HCT116 (cell line): Measurements from ENCODE around the gene EIF2B5. TPM values are rescaled to one million over a fixed set of nuclear protein-coding genes. Genes with fewer than 3 reads are reported as not detected.

ENCODE experiments used
- ATAC-seq: fragments of 200-7000 bp; cut with Tn5 transposase; 2 replicates; pipeline ENCODE4 v1.9.1; 2020; ENCODE audit warnings: mild to moderate bottlenecking, moderate library complexity
- BruUV-seq: library from RNA; stranded (reverse); fragments of 400-500 nt; replicated peaks from 2 replicates; lab custom pipeline; 2021; lab: Mats Ljungman, UMichigan
- CTCF ChIA-PET: fragments of 300-600 bp; sonication (Branson Sonifier 250); formaldehyde crosslinking; loops from one replicate; lab custom pipeline; 2021; ENCODE audit warnings: antibody characterized with exemption; lab: Charles Lee
- POLR2A ChIA-PET: fragments of 300-600, 350-600 bp; sonication (Branson Sonifier 250); formaldehyde crosslinking; loops from one replicate; lab custom pipeline; 2021; ENCODE audit warnings: antibody characterized with exemption; lab: Charles Lee
- RAD21 ChIA-PET, 2 experiments: fragments of 300-600 bp; sonication (Branson Sonifier 250); formaldehyde crosslinking; loops; one replicate each; lab custom pipeline; 2023; ENCODE audit warnings: low total read pairs in 2 of 2; ENCODE audit not compliant: uncharacterized antibody in 2 of 2, unreplicated experiment in 2 of 2, low non-redundant PET in 1 of 2; lab: Charles Lee
- DNase-seq: peaks from one replicate; pipeline ENCODE4 v3.0.0-alpha.2; 2010; ENCODE audit warnings: low read depth, low spot score
- H2AFZ ChIP-seq: fragments of 200-600 bp; shearing (Covaris generic), sonication (generic); 2 replicates; pipeline ENCODE4 v1.6.1; 2017; ENCODE audit warnings: low read depth, mixed run types, mixed read lengths, antibody characterized with exemption, low read length; ENCODE audit not compliant: poor library complexity, severe bottlenecking
- H3K27ac ChIP-seq: 2 replicates; pipeline ENCODE4 v1.5.1; 2012; ENCODE audit warnings: low read depth, low read length
- H3K27me3 ChIP-seq: fragments of 200-600 bp; sonication (generic); 2 replicates; pipeline ENCODE4 v1.6.1; 2016; ENCODE audit warnings: mixed run types, low read length, mixed read lengths; ENCODE audit not compliant: insufficient read depth
- H3K36me3 ChIP-seq, 2 experiments: fragments of 200-500 bp in 1 of 2; fragments of 200-600 bp in 1 of 2; sonication (Bioruptor generic) in 1 of 2; sonication (generic) in 1 of 2; 2 replicates each; pipeline versions ENCODE4 v1.5.1 to v1.6.1; 2014 to 2016; ENCODE audit warnings: low read length in 2 of 2, inconsistent platforms in 1 of 2, mixed read lengths in 1 of 2, mixed run types in 1 of 2; ENCODE audit not compliant: insufficient read depth in 2 of 2, control insufficient read depth in 1 of 2
- H3K4me1 ChIP-seq, 2 experiments: fragments of 200-600 bp in 1 of 2; sonication (generic) in 1 of 2; 2 replicates each; pipeline versions ENCODE4 v1.5.1 to v1.6.1; 2012 to 2017; ENCODE audit warnings: low read length in 2 of 2, inconsistent platforms in 1 of 2, mild to moderate bottlenecking in 1 of 2, mixed read lengths in 1 of 2, mixed run types in 1 of 2, moderate library complexity in 1 of 2; ENCODE audit not compliant: insufficient read depth in 2 of 2, control insufficient read depth in 1 of 2
- H3K4me2 ChIP-seq: fragments of 200-600 bp; sonication (generic); 2 replicates; pipeline ENCODE4 v1.6.1; 2017; ENCODE audit warnings: mixed run types, low read length, mixed read lengths
- H3K4me3 ChIP-seq, 2 experiments: fragments of 200-600 bp in 1 of 2; sonication (generic) in 1 of 2; replicated peaks in 1 of 2; 2 replicates each; pipeline ENCODE4 v1.5.1; 2011 to 2016; ENCODE audit warnings: low read length in 2 of 2, control low read depth in 1 of 2, low read depth in 1 of 2, mild to moderate bottlenecking in 1 of 2, mixed read lengths in 1 of 2, mixed run types in 1 of 2
- H3K79me2 ChIP-seq: fragments of 200-600 bp; sonication (generic); 2 replicates; pipeline ENCODE4 v1.6.1; 2017; ENCODE audit warnings: mild to moderate bottlenecking, mixed run types, low read length, moderate library complexity, mixed read lengths; ENCODE audit not compliant: insufficient read depth
- H3K9ac ChIP-seq: fragments of 200-600 bp; sonication (generic); 2 replicates; pipeline ENCODE4 v1.6.1; 2016; ENCODE audit warnings: low read length, mixed read lengths
- H3K9me2 ChIP-seq: fragments of 200-600 bp; sonication (generic), shearing (Covaris generic); 2 replicates; pipeline ENCODE4 v1.6.1; 2017; ENCODE audit warnings: mixed run types, mild to moderate bottlenecking, moderate library complexity; ENCODE audit not compliant: insufficient read depth
- H3K9me3 ChIP-seq, 2 experiments: fragments of 200-500 bp in 1 of 2; fragments of 200-600 bp in 1 of 2; sonication (Bioruptor generic) in 1 of 2; sonication (generic) in 1 of 2; 2 replicates each; pipeline ENCODE4 v1.6.1; 2014 to 2017; ENCODE audit warnings: low read length in 2 of 2, mixed read lengths in 2 of 2, inconsistent platforms in 1 of 2, low read depth in 1 of 2, mild to moderate bottlenecking in 1 of 2, mixed run types in 1 of 2, moderate library complexity in 1 of 2; ENCODE audit not compliant: control insufficient read depth in 1 of 2, insufficient read depth in 1 of 2
- H4K20me1 ChIP-seq: fragments of 200-600 bp; sonication (generic), shearing (Covaris generic); 2 replicates; pipeline ENCODE4 v1.6.1; 2017; ENCODE audit warnings: mixed run types, mild to moderate bottlenecking, moderate library complexity; ENCODE audit not compliant: insufficient read depth
- CBX3 ChIP-seq: IDR thresholded peaks from 2 replicates; pipeline ENCODE4 v1.6.1; 2012; ENCODE audit warnings: low read depth
- EGR1 ChIP-seq: IDR thresholded peaks from 2 replicates; pipeline ENCODE4 v1.6.1; 2012; ENCODE audit warnings: low read depth
- ELF1 ChIP-seq: IDR thresholded peaks from 2 replicates; pipeline ENCODE4 v1.6.1; 2012; ENCODE audit warnings: low read depth, borderline replicate concordance
- EZH2 ChIP-seq: fragments of 200-600 bp; sonication (generic); IDR thresholded peaks from 2 replicates; pipeline ENCODE4 v1.6.1; 2017; ENCODE audit warnings: antibody characterized with exemption, mixed run types
- JUND ChIP-seq: IDR thresholded peaks from 2 replicates; pipeline ENCODE4 v1.6.1; 2012
- POLR2A ChIP-seq: IDR thresholded peaks from 2 replicates; pipeline ENCODE4 v1.7.0; 2011; ENCODE audit warnings: borderline replicate concordance; ENCODE audit not compliant: insufficient read depth, insufficient read length; ENCODE audit errors: extremely low read depth
- POLR2AphosphoS5 ChIP-seq: IDR thresholded peaks from 2 replicates; pipeline ENCODE4 v1.6.1; 2011; ENCODE audit warnings: mild to moderate bottlenecking, low read depth, low read length, moderate library complexity
- RAD21 ChIP-seq: IDR thresholded peaks from 2 replicates; pipeline ENCODE4 v1.6.1; 2012; ENCODE audit warnings: low read depth, mild to moderate bottlenecking
- SP1 ChIP-seq: IDR thresholded peaks from 2 replicates; pipeline ENCODE4 v1.6.1; 2012; ENCODE audit warnings: low read depth
- TCF7L2 ChIP-seq: IDR thresholded peaks from 2 replicates; pipeline ENCODE4 v1.7.0; 2011; ENCODE audit warnings: borderline replicate concordance, inconsistent platforms; ENCODE audit not compliant: insufficient read depth, insufficient read length; ENCODE audit errors: extremely low read depth
- ZFX ChIP-seq: fragments of 450-650 bp; IDR thresholded peaks from 2 replicates; pipeline ENCODE4 v1.6.1; 2017
- ZNF274 ChIP-seq: fragments of 200-500 bp; sonication (Bioruptor generic); IDR thresholded peaks from 2 replicates; pipeline ENCODE4 v1.6.1; 2014; ENCODE audit warnings: mild to moderate bottlenecking, low read depth, low read length, inconsistent platforms
- intact Hi-C: fragments of 100-400 bp; cut with micrococcal nuclease; formaldehyde crosslinking; loops from 2 replicates; pipeline ENCODE4 v1.10.0; 2022
- total RNA-seq: library from RNA; stranded (reverse); gene quantifications from one replicate; pipeline ENCODE4 v1.2.1, GENCODE V29; 2021; ENCODE audit not compliant: unreplicated experiment
- TF ChIP-seq, protein P1 (sequence below), 3 experiments: fragments of 200-600 bp in 1 of 3; sonication (generic) in 1 of 3; IDR thresholded peaks in 2 of 3; conservative IDR thresholded peaks in 1 of 3; 2 replicates each; pipeline ENCODE4 v1.5.1; 2012 to 2017; ENCODE audit warnings: low read depth in 2 of 3, low read length in 2 of 3, antibody characterized with exemption in 1 of 3, borderline replicate concordance in 1 of 3, control low read depth in 1 of 3, mild to moderate bottlenecking in 1 of 3, mixed read lengths in 1 of 3, mixed run types in 1 of 3, moderate library complexity in 1 of 3; ENCODE audit not compliant: insufficient read depth in 1 of 3
- TF ChIP-seq, protein P2 (sequence below): IDR thresholded peaks from 2 replicates; pipeline ENCODE4 v1.6.1; 2012
- TF ChIP-seq, protein P3 (sequence below): IDR thresholded peaks from 2 replicates; pipeline ENCODE4 v1.6.1; 2012; ENCODE audit warnings: low read depth

Gene EIF2B5
- total RNA-seq, 1 experiment from 2014 or later, result 50.3 TPM

DNA sequence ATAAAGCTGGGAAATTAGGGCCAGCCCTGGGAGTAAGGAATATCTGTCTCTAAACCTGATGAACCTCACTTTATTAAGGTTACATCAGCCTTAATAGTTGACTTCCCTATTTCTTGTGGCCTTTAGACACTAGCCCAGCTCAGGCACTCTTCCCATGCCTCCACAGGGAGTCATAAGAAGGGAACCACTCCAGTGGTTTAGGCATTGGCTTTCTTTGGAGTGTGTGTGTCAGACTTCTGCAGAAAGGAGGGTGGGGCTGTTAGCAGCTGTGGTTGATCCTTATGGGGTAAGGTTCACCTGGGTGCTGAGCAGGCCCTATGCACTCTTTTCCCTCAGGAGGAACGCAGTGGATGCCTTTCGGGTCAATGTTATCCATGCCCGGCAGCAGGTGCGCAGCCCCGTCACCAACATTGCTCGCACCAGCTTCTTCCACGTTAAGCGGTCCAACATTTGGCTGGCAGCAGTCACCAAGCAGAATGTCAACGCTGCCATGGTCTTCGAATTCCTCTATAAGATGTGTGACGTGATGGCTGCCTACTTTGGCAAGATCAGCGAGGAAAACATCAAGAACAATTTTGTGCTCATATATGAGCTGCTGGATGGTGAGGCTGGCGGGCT is 43.5 kb downstream of the EIF2B5 start (continued):
- TF ChIP-seq ZNF274, result no peak
- no peak for TF ChIP-seq POLR2A
- no peak for TF ChIP-seq POLR2AphosphoS5
- TF ChIP-seq ELF1, result no peak
- no peak for TF ChIP-seq RAD21
- TF ChIP-seq EGR1, result no peak

DNA sequence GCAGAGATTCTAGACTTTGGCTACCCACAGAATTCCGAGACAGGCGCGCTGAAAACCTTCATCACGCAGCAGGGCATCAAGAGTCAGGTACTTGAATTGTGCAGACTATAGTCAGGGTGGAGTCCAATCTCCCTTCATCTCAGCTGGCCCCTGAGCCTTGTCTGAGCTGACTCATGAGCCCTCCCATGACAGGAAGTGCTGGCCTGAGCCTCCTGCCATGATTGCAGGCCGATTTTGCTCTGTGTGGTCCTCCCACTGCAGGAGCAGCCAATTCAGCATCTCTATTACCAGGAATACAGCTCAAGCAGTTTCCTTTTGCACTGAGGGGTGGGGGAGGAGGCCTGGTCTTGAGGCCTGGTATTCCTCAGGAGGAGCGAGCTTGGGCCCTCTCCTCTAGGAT is 45.0 kb downstream of the EIF2B5 start:
- no TSS peak for BruUV-seq
- no peaks in the 10 kb centered on the region for H3K27me3 ChIP-seq
- no peak overlapping the region for H3K27ac ChIP-seq
- H4K20me1 ChIP-seq, result no peaks in the 10 kb centered on the region
- H3K79me2 ChIP-seq, result peaks cover 46% of the 10 kb centered on the region
- no peaks in the 10 kb centered on the region for H3K9me3 ChIP-seq
- TF ChIP-seq ZFX (no peak), SP1 (no peak), EGR1 (no peak), TCF7L2 (no peak), JUND (no peak), RAD21 (no peak), CBX3 (no peak), ZNF274 (no peak), EZH2 (no peak)
- TF ChIP-seq, protein P1, sequence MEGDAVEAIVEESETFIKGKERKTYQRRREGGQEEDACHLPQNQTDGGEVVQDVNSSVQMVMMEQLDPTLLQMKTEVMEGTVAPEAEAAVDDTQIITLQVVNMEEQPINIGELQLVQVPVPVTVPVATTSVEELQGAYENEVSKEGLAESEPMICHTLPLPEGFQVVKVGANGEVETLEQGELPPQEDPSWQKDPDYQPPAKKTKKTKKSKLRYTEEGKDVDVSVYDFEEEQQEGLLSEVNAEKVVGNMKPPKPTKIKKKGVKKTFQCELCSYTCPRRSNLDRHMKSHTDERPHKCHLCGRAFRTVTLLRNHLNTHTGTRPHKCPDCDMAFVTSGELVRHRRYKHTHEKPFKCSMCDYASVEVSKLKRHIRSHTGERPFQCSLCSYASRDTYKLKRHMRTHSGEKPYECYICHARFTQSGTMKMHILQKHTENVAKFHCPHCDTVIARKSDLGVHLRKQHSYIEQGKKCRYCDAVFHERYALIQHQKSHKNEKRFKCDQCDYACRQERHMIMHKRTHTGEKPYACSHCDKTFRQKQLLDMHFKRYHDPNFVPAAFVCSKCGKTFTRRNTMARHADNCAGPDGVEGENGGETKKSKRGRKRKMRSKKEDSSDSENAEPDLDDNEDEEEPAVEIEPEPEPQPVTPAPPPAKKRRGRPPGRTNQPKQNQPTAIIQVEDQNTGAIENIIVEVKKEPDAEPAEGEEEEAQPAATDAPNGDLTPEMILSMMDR (IDR thresholded peaks at IDR 0.05 in 2 of 3, conservative IDR thresholded peaks at IDR 0.05 in 1 of 3; ENCODE audit: borderline replicate concordance in 1 of 3, insufficient read depth in 1 of 3, low read depth in 2 of 3, low read length in 2 of 3), result no peak
- TF ChIP-seq, protein P2, sequence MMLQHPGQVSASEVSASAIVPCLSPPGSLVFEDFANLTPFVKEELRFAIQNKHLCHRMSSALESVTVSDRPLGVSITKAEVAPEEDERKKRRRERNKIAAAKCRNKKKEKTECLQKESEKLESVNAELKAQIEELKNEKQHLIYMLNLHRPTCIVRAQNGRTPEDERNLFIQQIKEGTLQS, result no peak
- TF ChIP-seq, protein P3, sequence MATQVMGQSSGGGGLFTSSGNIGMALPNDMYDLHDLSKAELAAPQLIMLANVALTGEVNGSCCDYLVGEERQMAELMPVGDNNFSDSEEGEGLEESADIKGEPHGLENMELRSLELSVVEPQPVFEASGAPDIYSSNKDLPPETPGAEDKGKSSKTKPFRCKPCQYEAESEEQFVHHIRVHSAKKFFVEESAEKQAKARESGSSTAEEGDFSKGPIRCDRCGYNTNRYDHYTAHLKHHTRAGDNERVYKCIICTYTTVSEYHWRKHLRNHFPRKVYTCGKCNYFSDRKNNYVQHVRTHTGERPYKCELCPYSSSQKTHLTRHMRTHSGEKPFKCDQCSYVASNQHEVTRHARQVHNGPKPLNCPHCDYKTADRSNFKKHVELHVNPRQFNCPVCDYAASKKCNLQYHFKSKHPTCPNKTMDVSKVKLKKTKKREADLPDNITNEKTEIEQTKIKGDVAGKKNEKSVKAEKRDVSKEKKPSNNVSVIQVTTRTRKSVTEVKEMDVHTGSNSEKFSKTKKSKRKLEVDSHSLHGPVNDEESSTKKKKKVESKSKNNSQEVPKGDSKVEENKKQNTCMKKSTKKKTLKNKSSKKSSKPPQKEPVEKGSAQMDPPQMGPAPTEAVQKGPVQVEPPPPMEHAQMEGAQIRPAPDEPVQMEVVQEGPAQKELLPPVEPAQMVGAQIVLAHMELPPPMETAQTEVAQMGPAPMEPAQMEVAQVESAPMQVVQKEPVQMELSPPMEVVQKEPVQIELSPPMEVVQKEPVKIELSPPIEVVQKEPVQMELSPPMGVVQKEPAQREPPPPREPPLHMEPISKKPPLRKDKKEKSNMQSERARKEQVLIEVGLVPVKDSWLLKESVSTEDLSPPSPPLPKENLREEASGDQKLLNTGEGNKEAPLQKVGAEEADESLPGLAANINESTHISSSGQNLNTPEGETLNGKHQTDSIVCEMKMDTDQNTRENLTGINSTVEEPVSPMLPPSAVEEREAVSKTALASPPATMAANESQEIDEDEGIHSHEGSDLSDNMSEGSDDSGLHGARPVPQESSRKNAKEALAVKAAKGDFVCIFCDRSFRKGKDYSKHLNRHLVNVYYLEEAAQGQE, result no peak
- DNase-seq, result no peak
- H3K4me2 ChIP-seq, result no peak overlapping the region
- H3K4me3 ChIP-seq, result no peak overlapping the region
- no peak overlapping the region for H3K9ac ChIP-seq
- H2AFZ ChIP-seq, result no peak overlapping the region
- ChIA-PET RAD21 (no interaction called here), CTCF (no interaction called here), POLR2A (no interaction called here)
- intact Hi-C loops, result no loop called here
- H3K4me1 ChIP-seq, result peaks cover 10 to 27% of the 10 kb centered on the region in 2 experiments
- no peak for ATAC-seq
- H3K36me3 ChIP-seq, result peaks cover 52 to 74% of the 10 kb centered on the region in 2 experiments
- no peaks in the 10 kb centered on the region for H3K9me2 ChIP-seq
